ENCODE measurements around the gene LHFPL2. TPM values are rescaled to one million over a fixed set of nuclear protein-coding genes. Genes with fewer than 3 reads are reported as not detected.

The LHFPL2 gene
- total RNA-seq, 1 donor from 2014 or later, result 32.4 TPM

DNA sequence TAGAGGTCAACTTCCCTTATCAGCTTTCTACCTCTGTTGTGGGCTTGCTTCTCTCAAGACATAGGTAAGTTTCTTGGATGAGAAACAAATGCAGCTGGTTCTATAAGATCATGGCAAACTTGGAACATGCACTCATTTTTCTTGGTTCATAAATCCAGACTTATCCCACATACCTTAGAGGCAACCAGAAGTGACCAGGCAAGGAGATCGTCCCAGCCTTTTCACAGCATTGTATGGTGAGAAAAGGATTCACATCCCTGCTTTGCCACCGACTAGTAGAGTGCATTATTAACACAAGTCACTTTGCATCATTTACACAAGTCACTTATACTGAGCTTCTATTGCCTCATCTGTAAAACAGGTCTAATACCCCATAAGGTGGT lies 35.4 kb downstream of the LHFPL2 start:
- Histone ChIP-seq H3K4me3 (ENCODE audit: low read depth, low read length) (no peak overlapping the region), H3K27me3 (ENCODE audit: control insufficient read depth, insufficient read depth, low read length) (no peaks in the 10 kb centered on the region), H3K36me3 (ENCODE audit: control insufficient read depth, insufficient read depth, low read length) (no peaks in the 10 kb centered on the region)
- DNase-seq (ENCODE audit: low read depth), result no peak
- FAIRE-seq, result no peak
- no peak for TF ChIP-seq CTCF (IDR thresholded peaks at IDR 0.05; ENCODE audit: insufficient read depth, low read length, severe bottlenecking)

DNA sequence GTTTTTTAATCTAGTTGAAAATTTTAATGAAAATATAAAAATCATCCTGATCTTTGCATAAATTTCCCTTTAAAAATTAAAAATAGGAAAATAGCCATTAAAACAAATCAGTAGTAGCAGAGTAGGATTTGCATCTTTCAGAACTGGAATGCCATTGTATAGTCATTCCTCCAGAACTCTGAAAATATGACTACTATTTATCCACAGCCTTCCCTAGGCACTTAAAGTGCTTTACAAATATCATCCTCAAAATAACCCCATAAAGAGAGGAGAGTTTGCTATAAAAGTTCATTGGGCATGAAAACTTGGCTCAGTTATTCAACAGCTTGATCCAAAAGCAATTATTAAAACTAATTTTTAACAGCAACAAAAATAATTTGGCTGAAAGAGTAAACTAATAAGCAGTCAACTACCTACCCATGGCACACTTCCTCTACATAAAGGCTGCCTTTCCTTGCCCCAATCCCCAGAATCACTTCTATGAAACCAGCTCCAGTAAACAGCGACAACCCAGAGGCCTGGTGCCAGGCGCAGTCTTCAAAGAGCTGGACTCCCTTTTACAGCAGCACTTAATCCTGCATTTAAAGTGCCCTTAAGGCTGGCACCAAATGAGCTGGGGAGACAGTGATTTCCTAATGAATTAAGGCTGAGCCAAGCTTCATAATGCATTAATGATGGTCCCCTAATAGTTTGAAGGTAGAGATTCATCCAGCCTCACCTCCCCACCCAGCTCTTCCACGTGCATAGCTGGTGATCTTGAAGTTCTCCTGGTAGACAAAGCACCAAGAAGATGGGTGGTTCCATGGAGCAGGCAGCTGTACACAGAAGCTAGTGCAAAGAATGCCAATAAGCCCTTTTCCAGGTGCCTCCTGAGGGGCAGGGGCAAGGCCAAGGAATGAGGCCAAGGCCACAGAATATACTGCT lies 36.1 kb downstream of the LHFPL2 start:
- no peaks in the 10 kb centered on the region for H3K27me3 ChIP-seq (ENCODE audit: control insufficient read depth, insufficient read depth, low read length)
- no peaks in the 10 kb centered on the region for H3K36me3 ChIP-seq (ENCODE audit: control insufficient read depth, insufficient read depth, low read length)
- FAIRE-seq, result no peak
- TF ChIP-seq CTCF (IDR thresholded peaks at IDR 0.05; ENCODE audit: insufficient read depth, low read length, severe bottlenecking), result no peak
- H3K4me3 ChIP-seq (ENCODE audit: low read depth, low read length), result no peak overlapping the region
- no peak for DNase-seq (ENCODE audit: low read depth)

- no peak for FAIRE-seq
- no peak for TF ChIP-seq CTCF (IDR thresholded peaks at IDR 0.05; ENCODE audit: insufficient read depth, low read length, severe bottlenecking)
Measured at GRCh38 chr5:78611126-78611605, 37.4 kb downstream of the LHFPL2 start.

GRCh38 chr5:78610636-78611035 lies 37.9 kb downstream of the LHFPL2 start:
- H3K36me3 ChIP-seq (ENCODE audit: control insufficient read depth, insufficient read depth, low read length), result no peaks in the 10 kb centered on the region
- no peak overlapping the region for H3K4me3 ChIP-seq (ENCODE audit: low read depth, low read length)
- no peak for TF ChIP-seq CTCF (IDR thresholded peaks at IDR 0.05; ENCODE audit: insufficient read depth, low read length, severe bottlenecking)
- DNase-seq (ENCODE audit: low read depth), result no peak
- H3K27me3 ChIP-seq (ENCODE audit: control insufficient read depth, insufficient read depth, low read length), result no peaks in the 10 kb centered on the region
- FAIRE-seq, result no peak

More at GRCh38 chr5:78611126-78611605, 37.4 kb downstream of the LHFPL2 start:
- DNase-seq (ENCODE audit: low read depth), result no peak
- Histone ChIP-seq H3K27me3 (ENCODE audit: control insufficient read depth, insufficient read depth, low read length) (no peaks in the 10 kb centered on the region), H3K36me3 (ENCODE audit: control insufficient read depth, insufficient read depth, low read length) (no peaks in the 10 kb centered on the region), H3K4me3 (ENCODE audit: low read depth, low read length) (no peak overlapping the region)

DNA sequence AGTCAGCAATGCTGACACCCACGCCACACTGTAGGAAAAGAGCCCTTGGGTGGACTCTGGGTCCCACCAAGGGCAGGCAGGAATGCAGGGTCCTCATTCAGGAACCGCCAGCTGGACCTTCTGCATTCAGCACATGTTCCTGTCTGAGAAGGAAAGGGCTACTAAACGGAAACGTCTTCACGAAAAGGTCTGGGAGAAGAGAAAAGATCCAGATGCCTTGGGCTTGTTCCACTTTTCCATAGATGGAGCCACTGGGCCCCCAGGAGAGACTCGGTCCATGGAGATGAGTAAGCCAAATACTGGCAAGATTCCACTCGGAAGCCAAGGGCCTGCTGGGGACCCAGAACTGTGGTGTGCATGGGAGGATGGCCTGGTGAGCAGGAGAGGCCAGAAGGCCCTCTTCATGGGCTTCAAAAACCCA lies 38.4 kb downstream of the LHFPL2 start:
- no peak for DNase-seq (ENCODE audit: low read depth)
- FAIRE-seq, result no peak
- Histone ChIP-seq H3K4me3 (ENCODE audit: low read depth, low read length) (no peak overlapping the region), H3K36me3 (ENCODE audit: control insufficient read depth, insufficient read depth, low read length) (no peaks in the 10 kb centered on the region), H3K27me3 (ENCODE audit: control insufficient read depth, insufficient read depth, low read length) (no peaks in the 10 kb centered on the region)
- no peak for TF ChIP-seq CTCF (IDR thresholded peaks at IDR 0.05; ENCODE audit: insufficient read depth, low read length, severe bottlenecking)

All from bronchial epithelial cell (primary cell).